ENCODE measurements around the gene RMDN2.

GRCh38 chr2:37920570-37920969, 4.5 kb upstream of the RMDN2 start:
- TF ChIP-seq, protein P1, sequence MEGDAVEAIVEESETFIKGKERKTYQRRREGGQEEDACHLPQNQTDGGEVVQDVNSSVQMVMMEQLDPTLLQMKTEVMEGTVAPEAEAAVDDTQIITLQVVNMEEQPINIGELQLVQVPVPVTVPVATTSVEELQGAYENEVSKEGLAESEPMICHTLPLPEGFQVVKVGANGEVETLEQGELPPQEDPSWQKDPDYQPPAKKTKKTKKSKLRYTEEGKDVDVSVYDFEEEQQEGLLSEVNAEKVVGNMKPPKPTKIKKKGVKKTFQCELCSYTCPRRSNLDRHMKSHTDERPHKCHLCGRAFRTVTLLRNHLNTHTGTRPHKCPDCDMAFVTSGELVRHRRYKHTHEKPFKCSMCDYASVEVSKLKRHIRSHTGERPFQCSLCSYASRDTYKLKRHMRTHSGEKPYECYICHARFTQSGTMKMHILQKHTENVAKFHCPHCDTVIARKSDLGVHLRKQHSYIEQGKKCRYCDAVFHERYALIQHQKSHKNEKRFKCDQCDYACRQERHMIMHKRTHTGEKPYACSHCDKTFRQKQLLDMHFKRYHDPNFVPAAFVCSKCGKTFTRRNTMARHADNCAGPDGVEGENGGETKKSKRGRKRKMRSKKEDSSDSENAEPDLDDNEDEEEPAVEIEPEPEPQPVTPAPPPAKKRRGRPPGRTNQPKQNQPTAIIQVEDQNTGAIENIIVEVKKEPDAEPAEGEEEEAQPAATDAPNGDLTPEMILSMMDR (conservative IDR thresholded peaks at IDR 0.05; ENCODE audit: low read depth, low read length): no peak
- TF ChIP-seq EZH2 (IDR thresholded peaks at IDR 0.05; ENCODE audit: borderline replicate concordance, low read depth, low read length, poor library complexity, severe bottlenecking): no peak

Measured in A673 (cell line).